Islet precursor cell (in vitro differentiated cells): ENCODE measurements around the gene TRAF2.
"Not testable (repeated sequence)": the region's sequence is repeated elsewhere in the genome, so short reads cannot be mapped to it uniquely, and the experiment has no call there.

ENCODE experiments used
- DNase-seq: peaks from one replicate; pipeline ENCODE4 v3.0.0-alpha.2; 2018

TRAF2 gene

GRCh38 chr9:136885950-136886578 is at the start of gene TRAF2:
Gene TRAF2 (plus strand): TSS chr9:136886516. CDS start chr9:136898741, 12,225 bp downstream.
- peak; percentile 99 for DNase-seq

- no peak for DNase-seq
Measured at GRCh38 chr9:136837146-136837855, 49.0 kb upstream of the TRAF2 start.

GRCh38 chr9:136837856-136838277 is 48.4 kb upstream of the TRAF2 start:
- not testable (repeated sequence) for DNase-seq

GRCh38 chr9:136838314-136839228 is 47.7 kb upstream of the TRAF2 start:
- DNase-seq, result no peak

GRCh38 chr9:136839229-136840139 is 46.8 kb upstream of the TRAF2 start:
- no peak for DNase-seq

- DNase-seq, result no peak
Measured at GRCh38 chr9:136840140-136840876, 46.0 kb upstream of the TRAF2 start.

- DNase-seq, result no peak
Measured at GRCh38 chr9:136840877-136841645, 45.3 kb upstream of the TRAF2 start.

GRCh38 chr9:136841646-136842379 is 44.5 kb upstream of the TRAF2 start:
- not testable (repeated sequence) for DNase-seq

- peak; percentile 91 for DNase-seq
Measured at GRCh38 chr9:136842380-136842948, 43.9 kb upstream of the TRAF2 start, which contains the start of gene AJM1. Gene AJM1 (plus strand): TSS chr9:136842478. CDS start chr9:136844415, 1,937 bp downstream.

- not testable (repeated sequence) for DNase-seq
Measured at GRCh38 chr9:136843159-136843800, 43.0 kb upstream of the TRAF2 start.

GRCh38 chr9:136843801-136844740 is 42.2 kb upstream of the TRAF2 start:
- DNase-seq, result not testable (repeated sequence)

GRCh38 chr9:136844761-136845464 is 41.4 kb upstream of the TRAF2 start:
- no peak for DNase-seq

GRCh38 chr9:136845465-136846260 is 40.7 kb upstream of the TRAF2 start:
- DNase-seq, result no peak

GRCh38 chr9:136846376-136847087 is 39.8 kb upstream of the TRAF2 start:
- DNase-seq, result no peak

- DNase-seq, result peak; percentile 93
Measured at GRCh38 chr9:136847088-136847825, 39.1 kb upstream of the TRAF2 start.
